GM12801 (cell line): ENCODE measurements around the gene ZNF513.

Experiments used
- CTCF ChIP-seq: IDR thresholded peaks from one replicate; pipeline ENCODE4 v1.5.1; 2011; ENCODE audit warnings: control low read depth; ENCODE audit not compliant: insufficient read length; ENCODE audit errors: extremely low read depth

ZNF513 gene

GRCh38 chr2:27400348-27401135 lies 20.0 kb upstream of the ZNF513 start:
- no peak for TF ChIP-seq CTCF

- no peak for TF ChIP-seq CTCF
Measured at GRCh38 chr2:27398962-27399361, 18.4 kb upstream of the ZNF513 start.

- no peak for TF ChIP-seq CTCF
Measured at GRCh38 chr2:27393225-27393624, 12.7 kb upstream of the ZNF513 start.

GRCh38 chr2:27390822-27391679 lies 10.5 kb upstream of the ZNF513 start:
- TF ChIP-seq CTCF: no peak

GRCh38 chr2:27381577-27382181 lies 1.1 kb upstream of the ZNF513 start:
- TF ChIP-seq CTCF: no peak

GRCh38 chr2:27379836-27380625 lies 503 bp downstream of the ZNF513 start:
- no peak for TF ChIP-seq CTCF
